ENCODE data around the gene NAPSA.
A peak's percentile ranks its signal among the peaks of the same experiment; 100 is the strongest.
"Not testable (repeated sequence)": the region's sequence is repeated elsewhere in the genome, so short reads cannot be mapped to it uniquely, and the experiment has no call there.

Gene NAPSA

DNA sequence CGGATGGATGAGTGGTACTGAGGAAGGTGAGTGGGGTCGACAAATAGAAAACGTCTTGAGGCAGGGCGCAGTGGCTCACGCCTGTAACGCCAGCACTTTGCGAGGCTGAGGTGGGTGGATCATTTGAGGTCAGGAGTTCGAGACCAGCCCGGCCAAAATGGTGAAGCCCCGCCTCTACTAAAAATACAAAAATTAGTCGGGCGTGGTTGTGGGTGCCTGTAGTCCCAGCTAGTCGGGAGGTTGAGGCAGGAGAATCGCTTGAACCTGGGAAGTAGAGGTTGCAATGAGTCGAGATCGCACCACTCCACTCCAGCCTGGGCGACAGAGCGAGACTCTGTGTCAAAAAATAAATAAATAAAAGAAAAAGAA is 35.5 kb downstream of the NAPSA start:
- DNase-seq = not testable (repeated sequence)

DNA sequence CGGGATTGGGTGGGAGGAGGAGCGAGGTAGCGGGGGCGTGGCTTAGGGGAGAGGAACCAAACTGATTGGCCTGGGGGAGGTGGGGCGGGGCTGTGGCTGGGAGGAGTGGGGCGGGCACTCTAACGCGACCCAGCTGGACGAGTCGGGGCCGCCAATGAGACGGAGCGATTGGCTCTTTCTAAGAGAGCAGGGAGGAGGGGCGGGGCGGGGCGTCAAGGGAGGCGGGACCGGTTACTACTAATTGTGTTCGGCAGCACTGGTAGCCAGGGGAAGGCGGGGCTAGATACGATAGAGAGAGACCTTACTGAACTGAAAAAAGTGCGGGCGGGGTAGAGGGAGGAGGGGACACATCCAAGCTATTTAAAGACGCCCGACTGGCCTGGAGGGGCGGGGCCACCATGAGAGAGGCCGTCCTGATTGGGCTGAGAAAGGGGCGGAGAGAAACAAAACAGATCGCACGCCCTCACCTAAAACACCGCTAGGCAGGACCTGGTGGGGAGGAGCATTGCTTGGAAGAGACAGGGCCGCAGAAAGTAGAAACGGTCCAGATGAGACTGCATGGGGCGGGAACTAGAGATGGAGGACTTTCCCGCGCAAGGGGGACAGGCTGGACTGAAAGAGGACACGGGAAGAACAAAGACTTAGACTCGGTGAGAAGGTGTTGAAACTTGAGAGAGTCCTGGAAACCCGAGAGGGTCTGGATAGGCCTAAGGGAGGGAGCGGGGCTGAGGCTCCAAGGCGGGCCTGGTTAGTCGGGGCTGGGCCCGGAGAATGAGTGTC is 36.1 kb downstream of the NAPSA start, which contains the start of gene KCNC3:
KCNC3 (minus strand) TSS at position 232 of the 780 bp plus-strand sequence. CDS start 295 bp downstream, outside the sequence.
- peak; percentile 99 to 100 for DNase-seq

DNA sequence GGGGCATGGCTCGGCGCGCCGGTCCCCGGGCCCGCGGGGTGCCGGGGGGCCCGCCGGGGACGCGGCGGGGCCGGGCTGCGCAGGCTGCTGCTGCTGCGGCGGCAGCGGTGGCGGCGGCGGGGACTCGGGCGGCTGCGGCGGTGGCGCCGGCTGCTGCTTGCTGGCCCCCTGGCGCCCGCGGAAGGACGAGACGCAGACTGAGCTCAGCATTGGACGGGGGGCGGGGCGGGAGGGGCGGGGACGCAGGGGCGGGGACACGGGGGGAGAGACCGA is 36.6 kb downstream of the NAPSA start:
- no peak for DNase-seq

DNA sequence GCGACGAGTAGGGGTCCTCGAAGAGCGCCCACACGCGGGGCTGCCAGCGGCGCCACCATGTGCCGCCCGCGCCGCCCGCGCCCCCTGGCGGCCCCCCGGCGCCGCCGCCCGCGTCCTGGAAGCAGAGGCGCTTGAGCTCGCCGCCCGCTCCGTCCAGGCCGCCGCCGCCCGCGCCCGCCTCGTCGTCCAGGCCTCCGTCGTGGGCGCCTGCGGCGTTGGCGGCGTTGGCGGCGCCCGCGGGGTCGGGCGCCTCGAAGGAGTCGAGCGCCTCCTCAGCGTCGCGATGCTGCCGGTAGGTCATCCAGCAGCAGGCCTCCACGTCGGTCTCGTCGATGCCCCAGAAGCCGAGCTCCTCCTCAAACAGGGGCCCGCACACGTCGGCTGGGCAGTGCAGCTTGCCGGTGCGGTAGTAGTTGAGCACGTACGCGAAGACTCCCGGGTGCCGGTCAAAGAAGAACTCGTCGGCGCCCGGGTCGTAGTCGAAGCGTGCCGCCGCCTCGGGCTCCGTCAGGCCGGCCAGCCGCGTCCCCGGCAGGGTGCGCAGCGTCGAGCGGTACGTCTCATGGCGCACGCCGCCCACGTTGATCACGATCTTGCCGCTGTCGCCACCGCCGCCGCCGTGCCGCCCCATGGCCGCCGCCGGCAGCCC is 37.1 kb downstream of the NAPSA start:
- no peak for DNase-seq

DNA sequence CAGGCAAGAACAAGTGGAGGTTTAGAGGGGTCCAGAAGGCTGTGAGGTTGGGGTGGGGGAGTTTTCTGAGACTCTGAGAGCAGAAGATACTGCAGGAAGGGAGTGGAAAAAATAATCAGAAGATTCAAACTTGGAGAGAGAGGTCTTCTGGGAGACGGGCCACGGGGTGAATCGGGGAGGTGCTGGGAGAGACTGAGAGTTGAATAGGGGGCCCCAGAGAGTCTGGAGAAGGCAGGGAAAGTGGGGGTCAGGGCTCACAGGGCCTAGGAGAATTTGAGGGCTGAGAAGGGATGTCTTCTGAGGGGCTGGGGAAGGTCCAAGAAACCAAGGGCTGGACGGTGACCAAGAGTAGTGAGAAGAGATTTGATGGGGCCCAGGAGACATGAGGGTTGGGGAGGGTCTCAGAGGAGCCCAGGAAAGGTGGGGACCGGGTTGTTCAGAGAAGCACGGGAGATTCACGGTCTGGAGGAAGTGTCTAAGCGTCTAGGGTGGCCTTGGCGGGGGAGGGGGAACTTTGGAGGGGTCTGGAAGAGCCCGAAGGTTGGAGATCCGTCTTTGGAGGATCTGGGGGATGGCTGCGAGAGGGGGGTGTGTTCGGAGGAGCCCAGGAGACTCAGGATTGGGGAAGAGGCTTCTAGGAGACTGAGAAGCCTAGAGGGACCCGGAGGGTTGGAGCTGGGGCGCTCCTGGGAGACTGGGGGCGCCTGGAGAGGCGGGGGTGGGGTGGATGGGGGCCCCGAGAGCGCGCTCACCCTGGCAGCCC is 37.8 kb downstream of the NAPSA start:
- no peak for DNase-seq

DNA sequence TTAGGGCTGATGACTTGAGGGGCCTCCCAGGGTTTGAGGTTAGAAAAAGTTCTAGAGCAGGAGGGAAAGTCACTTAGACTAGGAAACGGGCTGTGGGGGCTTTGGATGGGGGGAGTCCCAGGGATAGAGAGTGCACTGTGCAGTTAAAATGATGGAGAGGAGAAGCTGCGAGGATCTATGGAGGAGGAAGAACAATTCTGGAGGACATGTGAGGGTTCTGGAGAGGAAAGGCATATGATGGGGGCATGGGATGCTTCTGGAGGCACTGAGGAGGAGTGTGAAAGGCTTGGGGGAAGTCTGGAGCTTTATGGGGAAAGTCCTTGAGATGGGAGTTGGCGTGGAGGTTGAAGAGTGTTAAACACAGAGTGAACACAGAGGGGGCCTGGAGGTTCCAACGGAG is 38.4 kb downstream of the NAPSA start:
- no peak for DNase-seq

DNA sequence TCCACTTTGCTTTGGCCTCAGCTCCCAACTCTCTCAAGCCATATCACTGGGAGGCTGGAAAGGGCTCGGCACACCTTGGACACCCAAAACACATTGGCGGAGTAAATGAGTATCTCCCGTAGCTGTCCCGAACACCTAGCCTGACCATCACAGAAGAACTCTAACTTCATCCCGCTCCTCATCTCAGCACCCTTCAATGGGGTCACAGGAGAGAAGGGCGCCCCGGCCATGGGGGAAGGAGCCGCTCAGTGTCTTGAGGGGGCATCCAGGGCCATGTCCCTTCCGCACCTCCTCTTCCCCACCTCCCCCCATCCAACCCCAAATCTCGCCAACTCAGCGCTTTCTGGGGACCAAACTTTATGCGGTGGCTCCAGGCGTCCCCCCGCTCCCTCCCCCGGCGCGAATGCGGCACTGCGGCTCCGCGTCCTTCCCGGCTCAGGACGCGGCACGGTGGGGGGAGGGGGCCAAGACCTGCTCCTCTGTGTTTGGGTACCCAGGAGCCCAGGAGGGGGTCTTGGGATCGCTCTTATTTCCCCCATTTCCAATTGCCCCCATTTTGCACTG is 39.3 kb downstream of the NAPSA start:
- DNase-seq = no peak

DNA sequence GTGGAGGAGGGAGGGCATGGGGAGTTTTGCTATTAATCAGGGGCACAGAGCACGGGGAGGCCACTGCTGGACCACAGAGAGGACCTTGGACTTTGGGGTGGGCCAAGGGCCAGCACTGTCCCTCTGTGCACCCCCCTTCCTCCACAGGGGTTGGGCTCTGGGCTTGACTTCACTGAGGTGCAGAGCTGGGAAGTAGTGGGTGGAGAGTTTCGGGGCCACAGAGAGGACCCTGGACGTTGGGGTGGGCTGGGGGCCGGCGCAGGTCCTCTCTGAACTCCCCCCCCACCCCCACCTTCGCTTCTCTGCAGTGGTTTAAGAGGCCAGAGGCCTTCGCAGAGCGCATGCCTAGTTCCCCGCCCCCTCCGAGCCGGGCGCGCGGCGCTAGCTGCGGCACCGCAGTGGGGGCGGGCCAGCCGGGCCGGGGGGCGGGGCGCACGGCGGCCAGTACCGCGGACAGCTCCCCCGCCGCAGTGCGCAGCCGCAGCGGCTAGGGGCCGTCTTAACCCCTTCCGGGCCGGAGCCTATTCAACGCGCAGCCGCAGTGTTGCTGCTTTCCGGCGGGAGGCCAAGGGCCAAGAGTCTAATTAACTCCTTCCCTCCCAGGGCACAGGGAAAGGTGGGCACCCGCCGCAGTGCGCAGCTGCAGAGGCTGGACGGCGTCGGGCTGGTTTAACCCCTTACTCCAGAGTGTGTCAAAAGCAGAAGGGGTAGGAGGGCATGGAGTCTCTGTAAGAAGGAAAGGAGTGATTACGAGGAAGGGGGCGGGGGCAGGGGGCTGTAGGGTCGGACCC is 39.9 kb downstream of the NAPSA start:
- peak; percentile 34 to 54 for DNase-seq

DNA sequence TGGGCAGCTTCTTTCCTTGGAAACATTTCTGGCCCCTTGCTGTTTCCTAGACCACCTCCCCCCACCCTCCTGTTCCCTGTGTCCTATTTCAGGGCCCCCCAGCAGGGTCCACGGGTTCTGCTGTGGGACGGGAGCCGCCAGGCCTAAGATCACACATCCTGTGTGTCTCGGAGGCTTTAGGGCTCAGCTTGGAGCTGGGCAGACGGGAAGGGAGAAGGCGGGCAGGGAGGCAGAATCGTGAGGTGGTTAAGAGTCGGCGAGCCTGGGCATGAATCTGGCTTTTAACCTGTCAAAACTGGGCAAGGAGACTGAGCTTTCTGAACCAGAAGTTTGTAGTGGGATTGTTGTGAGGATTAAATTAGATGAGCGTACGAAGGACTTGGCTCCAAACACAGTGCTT is 41.1 kb downstream of the NAPSA start:
- no peak for DNase-seq

DNA sequence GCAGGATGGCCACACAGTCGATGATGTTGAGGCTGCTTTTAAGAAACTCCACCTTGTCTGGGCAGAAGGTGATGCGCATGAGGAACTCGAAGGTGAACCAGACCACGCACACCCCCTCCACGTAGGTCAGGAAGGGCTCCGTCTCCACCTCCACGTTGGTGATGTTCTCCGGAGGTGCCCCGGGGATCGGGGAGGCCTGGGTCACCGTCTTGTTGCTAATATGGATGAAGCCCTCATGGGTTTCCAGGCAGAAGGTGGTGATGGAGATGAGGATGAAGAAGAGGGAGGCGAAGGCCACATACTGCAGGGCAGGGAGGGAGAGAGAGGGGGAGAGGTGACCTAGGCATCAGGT is 41.7 kb downstream of the NAPSA start:
- DNase-seq = no peak

DNA sequence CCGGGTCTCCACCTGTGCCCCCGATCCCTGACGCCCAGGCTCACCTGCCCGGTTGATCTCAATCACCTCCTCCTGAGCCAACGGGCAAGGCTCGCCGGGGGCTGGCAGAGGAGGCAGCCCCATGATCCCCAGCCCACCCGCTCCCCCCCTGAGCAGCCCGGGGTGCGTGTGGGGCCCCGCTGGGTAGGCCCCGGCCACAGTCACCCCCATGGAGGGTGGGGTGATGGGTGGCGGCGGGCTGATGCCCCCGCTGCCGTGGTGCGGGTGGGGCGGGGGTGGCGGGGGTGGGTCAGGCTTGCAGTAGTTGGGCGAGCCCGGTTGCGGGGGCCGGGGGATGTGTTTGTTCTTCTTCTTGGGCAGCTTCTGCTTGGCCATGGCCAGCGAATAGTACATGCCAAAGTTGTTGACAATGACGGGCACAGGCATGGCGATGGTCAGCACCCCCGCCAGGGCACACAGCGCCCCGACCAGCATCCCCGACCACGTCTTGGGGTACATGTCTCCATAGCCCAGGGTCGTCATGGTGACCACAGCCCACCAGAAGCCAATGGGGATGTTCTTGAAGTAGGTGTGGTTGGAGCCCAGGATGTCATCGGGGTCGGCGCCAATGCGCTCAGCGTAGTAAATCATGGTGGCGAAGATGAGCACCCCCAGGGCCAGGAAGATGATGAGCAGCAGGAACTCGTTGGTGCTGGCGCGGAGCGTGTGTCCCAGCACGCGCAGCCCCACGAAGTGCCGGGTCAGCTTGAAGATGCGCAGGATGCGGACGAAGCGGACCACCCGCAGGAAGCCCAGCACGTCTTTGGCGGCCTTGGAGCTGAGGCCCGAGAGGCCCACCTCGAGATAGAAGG is 42.3 kb downstream of the NAPSA start:
- no peak for DNase-seq

DNA sequence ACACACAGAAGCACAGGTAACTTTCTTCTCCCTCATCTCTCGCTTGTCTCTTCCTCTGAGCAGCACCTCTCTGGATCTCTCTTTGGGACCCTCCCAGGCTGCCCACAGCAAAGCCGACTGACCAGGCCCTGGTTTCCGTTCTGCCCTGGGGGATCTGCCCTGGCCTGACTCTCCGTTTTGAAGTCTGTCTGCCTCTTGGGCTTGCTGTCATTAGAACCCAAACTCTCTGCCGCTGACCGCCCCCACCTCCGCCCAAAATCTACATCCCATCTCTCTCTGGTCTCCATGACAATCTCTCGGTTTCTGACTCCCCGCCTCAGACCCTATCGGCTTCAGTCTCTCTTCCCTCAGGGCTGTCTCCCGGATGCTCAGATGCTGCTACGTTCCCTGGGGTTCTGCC is 43.2 kb downstream of the NAPSA start:
- DNase-seq = no peak

DNA sequence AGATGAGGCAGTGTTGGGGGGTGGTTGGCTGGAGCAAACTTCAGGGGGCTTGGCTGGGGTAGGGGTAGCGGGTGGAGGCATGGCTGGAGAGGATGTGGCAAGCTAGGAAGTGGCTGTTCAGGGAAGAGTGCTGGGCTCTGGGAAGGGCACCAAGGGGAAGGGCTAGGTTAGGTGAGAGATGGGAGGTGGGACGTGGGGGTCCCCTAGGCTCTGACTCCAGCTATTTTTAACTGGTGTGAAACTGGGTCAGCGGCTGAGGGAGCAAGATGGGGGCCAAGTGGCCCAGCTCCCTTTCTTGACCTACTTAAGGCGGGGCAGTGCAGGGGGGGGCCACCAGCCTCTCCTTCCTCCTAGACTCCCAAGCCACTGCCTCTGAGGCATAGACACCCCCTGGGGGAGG is 43.6 kb downstream of the NAPSA start:
- DNase-seq = no peak

DNA sequence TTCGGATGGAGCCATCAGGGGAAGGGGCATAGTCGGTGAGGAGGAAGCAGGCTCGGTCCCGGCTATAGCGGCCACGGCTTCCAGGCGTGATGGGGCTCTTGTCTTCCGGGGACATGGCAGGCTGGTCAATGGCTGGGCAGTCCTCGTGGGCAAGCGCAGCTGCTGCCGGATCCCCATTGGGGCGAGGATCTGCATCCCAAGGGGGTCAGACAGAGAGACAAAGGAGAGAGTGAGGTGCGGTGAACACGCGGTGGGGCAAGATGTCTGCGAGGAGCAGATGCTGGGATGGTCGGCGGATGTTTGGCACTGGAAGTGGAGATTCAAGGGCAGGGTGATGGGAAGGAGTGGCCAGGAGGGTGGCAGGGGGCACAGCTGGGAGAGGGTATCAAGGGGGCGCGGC is 44.8 kb downstream of the NAPSA start:
- DNase-seq = no peak

DNA sequence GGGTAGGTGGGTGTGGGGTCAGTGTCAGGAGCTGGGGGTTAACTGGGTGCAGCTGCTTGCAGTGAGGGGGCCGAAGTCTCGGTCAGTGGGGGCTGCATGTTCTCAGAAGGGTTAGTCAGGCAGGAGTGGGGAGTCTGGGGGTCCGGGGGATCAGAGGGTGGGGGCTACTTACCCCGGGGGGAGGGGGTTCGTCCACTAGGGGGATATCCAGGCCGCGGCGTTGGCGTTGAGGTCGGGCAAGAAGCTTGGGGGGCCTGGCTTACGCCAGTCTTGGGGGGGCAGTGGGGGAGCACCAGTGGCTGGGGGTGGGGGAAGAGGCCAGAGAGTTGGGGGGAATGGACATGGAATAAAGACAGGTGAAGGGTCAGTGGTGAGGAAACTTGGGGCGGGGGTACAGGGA is 45.4 kb downstream of the NAPSA start:
- no peak for DNase-seq

DNA sequence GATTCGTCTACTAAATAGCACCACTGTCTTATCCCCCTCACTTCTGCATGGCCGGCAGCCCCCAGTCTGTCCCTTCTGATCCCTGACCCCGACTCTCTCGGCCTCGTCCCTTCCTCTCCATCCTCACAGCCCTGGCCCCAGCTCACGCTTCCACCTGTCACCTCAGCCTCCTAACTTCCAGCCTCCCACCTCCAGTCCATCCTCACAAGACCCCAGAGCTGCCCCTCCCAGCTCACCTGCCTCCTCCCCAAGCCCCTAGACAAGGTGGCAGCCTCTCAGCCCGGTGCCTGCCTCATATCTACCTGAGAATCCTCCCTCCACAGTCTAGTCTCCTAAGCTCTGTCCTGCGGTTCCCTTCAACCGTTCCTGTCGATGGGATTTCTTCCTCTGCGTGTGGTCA is 46.3 kb downstream of the NAPSA start:
- DNase-seq = no peak

DNA sequence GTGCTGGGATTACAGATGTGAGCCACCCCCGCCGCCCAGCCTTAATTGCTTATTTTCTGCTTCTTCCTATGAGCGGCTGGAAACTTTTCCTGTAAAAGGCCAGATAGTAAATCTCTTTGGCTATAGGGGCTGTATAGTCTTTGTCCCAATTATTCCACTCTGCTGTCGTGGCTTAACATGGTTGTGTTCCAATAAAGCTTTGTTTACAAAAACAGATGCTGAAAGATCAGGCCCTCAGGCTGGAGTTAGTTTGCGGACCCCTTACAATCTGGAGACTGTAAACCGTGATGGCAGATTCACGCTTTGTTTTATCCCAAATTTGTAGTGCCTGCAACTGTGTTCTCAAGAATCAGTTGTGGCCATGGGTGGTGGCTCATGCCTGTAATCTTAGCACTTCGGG is 47.0 kb downstream of the NAPSA start:
- no peak for DNase-seq

DNA sequence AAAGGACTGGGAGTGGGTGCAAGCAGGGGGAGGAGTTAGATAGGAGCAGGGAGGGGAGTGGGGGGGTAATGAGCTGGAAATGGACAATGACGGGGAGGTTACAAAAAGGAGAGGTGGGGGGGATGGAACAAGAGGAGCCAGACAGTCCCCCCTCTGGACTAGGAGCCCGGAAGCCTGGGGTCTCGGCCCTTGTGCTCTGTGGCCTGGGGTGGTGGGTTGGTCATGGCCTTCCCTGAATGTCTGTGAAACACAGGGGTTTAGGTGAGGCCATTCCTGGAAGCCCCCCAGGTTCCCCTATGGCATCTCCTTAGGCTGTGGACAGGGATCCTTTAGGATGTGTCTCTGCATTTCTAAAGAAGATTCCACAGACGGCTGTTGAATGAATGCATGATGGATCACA is 48.3 kb downstream of the NAPSA start:
- no peak for DNase-seq

DNA sequence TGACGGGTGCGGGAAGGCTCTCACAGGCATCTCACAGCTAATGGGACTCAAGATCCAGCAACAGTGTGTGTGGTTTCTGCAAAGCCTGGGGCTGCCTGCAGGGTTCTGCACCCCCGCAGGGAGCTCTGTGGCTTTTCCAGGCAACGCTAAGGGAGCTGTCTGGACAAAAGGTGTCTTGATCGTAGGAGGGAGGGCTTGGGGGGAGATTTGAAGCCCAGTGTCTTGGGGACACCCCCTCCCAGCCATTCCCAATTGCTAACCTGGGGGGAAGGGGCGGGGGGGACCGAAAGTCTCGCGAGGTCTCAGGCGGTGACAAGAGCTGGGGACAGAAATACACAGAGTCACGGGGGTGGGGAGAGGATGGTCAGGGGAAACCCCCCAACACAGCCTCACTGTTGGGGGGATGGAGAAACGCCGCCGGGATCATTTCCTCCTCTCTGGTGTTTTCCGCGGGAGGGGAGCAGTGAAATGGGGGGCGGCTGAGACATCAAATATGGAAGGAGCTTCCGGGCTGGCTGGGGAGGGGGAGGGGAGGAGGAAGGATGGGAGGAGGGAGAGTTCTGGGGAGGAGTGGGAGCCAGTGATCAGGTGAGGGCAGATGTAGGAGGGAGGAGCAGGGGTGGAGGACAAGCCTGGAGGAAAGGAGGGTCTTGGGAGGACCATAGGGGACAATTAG is 49.5 kb downstream of the NAPSA start:
- DNase-seq = peak in 1 of 2 donors; percentile 13

DNA sequence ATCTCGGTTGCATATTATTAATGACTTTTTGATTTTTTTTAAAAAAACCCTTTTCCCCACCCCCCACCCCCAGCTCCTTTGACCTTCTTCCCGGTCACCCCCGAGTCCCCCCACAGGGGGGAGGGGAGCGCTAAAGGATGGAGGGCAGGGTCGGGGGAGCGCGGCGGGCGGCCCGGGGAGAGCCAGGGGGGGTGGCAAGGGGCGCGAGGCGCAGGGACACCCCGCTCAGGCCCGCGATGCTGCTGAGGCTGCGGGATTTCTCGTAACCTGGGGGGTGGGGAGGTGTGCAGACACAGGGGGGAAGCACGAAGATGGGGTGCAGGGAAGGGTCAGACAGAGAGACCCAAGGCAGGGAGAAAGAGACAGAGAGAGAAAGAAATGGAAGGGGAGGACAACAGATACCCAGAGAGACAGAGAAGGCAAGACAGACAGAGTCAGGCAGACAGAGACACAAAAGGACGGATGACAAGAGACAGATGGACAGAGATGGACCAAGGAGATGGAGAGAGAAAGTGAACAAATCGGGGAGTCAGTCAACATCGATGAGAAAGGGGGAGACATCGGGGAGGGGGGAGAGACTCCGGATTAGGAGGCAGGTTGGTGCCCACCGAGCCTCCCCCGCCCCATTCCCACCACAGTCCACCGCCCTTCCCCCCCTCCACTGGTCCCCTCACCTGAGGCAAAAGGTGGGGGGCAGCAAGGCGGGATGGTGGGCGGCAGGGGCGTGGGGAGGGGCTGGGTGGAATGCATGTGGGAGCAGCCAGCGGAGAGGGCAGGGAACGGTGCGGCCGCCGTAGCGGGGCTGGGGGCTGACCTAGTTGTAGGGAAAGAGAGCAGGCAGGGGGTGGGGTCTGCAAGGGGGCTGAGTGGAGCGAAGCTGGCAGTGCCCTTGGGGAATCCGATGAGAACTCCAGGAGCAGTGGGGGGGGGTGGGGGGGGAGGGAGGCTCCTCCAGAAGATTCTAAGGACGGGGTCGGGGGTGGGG is 50.4 kb downstream of the NAPSA start:
- DNase-seq = no peak

Data from hippocampal formation (tissue), 2 donors.